Heart left ventricle (tissue), 16 donors: ENCODE results near the gene RSPH1. TPM values are rescaled to one million over a fixed set of nuclear protein-coding genes. Genes with fewer than 3 reads are reported as not detected.

Experiments
- ATAC-seq, 4 donors: fragments of 200-7000 bp; cut with Tn5 transposase; one replicate each; pipeline ENCODE4 v1.9.1; 2020 to 2022; ENCODE audit warnings: moderate library complexity in 4 of 4, mild to moderate bottlenecking in 3 of 4, moderate number of reproducible peaks in 1 of 4
- DNase-seq, 5 donors: peaks; one replicate each; pipeline ENCODE4 v3.0.0-alpha.2; 2020
- H3K27ac ChIP-seq, 12 donors: fragments of 200-600 bp; sonication (generic) in 4 of 12; one replicate each; pipeline versions ENCODE4 v1.5.0 to v1.8.0; 2016 to 2022; ENCODE audit warnings: mild to moderate bottlenecking in 2 of 12
- H3K27me3 ChIP-seq, 9 donors: fragments of 200-600 bp; sonication (generic) in 2 of 9; one replicate each; pipeline versions ENCODE4 v1.5.1 to v1.8.0; 2016 to 2022; ENCODE audit warnings: mild to moderate bottlenecking in 3 of 9
- H3K36me3 ChIP-seq, 9 donors: fragments of 200-600 bp; sonication (generic) in 2 of 9; one replicate each; pipeline versions ENCODE4 v1.5.0 to v1.8.0; 2018 to 2022; ENCODE audit warnings: mild to moderate bottlenecking in 2 of 9
- H3K4me1 ChIP-seq, 12 donors: fragments of 200-600 bp; sonication (generic) in 4 of 12; one replicate each; pipeline versions ENCODE4 v1.5.0 to v1.8.0; 2016 to 2022; ENCODE audit warnings: mild to moderate bottlenecking in 3 of 12
- H3K4me3 ChIP-seq, 12 donors: fragments of 200-600 bp; sonication (generic) in 4 of 12; one replicate each; pipeline versions ENCODE4 v1.5.0 to v1.8.0; 2017 to 2022; ENCODE audit warnings: mild to moderate bottlenecking in 9 of 12, moderate library complexity in 4 of 12
- H3K9me3 ChIP-seq, 12 donors: fragments of 200-600 bp; sonication (generic) in 4 of 12; one replicate each; pipeline versions ENCODE4 v1.5.0 to v1.8.0; 2016 to 2022; ENCODE audit warnings: mild to moderate bottlenecking in 1 of 12
- CTCF ChIP-seq, 12 donors: fragments of 200-600 bp; sonication (generic) in 4 of 12; IDR thresholded peaks; one replicate each; pipeline versions ENCODE4 v1.5.0 to v1.8.0; 2018 to 2022; ENCODE audit warnings: antibody characterized with exemption in 12 of 12, mild to moderate bottlenecking in 5 of 12
- POLR2A ChIP-seq, 2 donors: fragments of 450-650 bp; IDR thresholded peaks; one replicate each; pipeline ENCODE4 v1.6.1; 2017; ENCODE audit warnings: antibody characterized with exemption in 2 of 2, mild to moderate bottlenecking in 2 of 2, moderate library complexity in 2 of 2
- WGBS, 4 donors: extraction: QIAGEN DNeasy Blood & Tissue Kit in 2 of 4; methylation state at CpG; one replicate each; pipeline versions ENCODE4 v1.1.5 to v1.1.7; 2013 to 2018; 5-methylcytosine and 5-hydroxymethylcytosine counted together
- intact Hi-C, 10 donors: fragments of 100-400 bp; cut with DNase I; formaldehyde crosslinking; loops; one replicate each; pipeline versions ENCODE4 v1.11.1 to v1.14.2; 2022
- long read RNA-seq, 3 donors: library from polyadenylated mRNA; unstranded; transcript quantifications; one replicate each; pipeline ENCODE4 v2.0.0, GENCODE V29; 2020 to 2021
- polyA plus RNA-seq, 2 donors: library from polyadenylated mRNA; stranded (reverse); fragments of 200-250 nt; gene quantifications; one replicate each; pipeline ENCODE4 v1.2.3, GENCODE V29; 2013
- total RNA-seq, 9 donors: library from RNA; depleted of rRNA in 2 of 9; stranded (reverse); fragments of >200 nt in 2 of 9; fragmentation: NEBNext Ultra II Directional in 3 of 9; extraction: Animal tissue kit (Norgen Biotek cat#: 25700) in 3 of 9; gene quantifications; one replicate each; pipeline versions ENCODE4 v1.1.0 to v1.2.4, GENCODE V29; 2016 to 2023
- donor health status: ischemic (EF 13 %, LVEDD 7.1; RV severe dilation, severe dysfunction).
- donor health status: healthy with polysubstance abuse.
- donor health status: DM: no; HTN: yes; CAD: no.
- donor health status: DM: no; HTN: no; CAD: no.
- donor health status: ischemic (EF 25% LVEDD 6.9; RV normal size, moderate dysfunction).
- donor health status: ischemic (EF 25% LVEDD 5.7; RV mildly dilated, moderate dysfunction).
- donor health status: healthy.
- donor health status: DM: yes; HTN: yes; CAD: no.
- donor health status: ischemic (EF 35%, LVEDD 5.7; RV mildly dilated, moderate dysfunction).
- donor health status: nonischemic (EF 11% LVEDD 7.7; RV severe dilation, severe dysfunction).
- donor health status: DM: yes; HTN: yes; CAD: no.
- donor health status: PGD.
- donor health status: ischemic (EF 29% LVEDD 5.4; RV normal size, mild dysfunction).
- donor health status: nonischemic (EF 23%, LVEDD 6.1; RV moderate dilation, normal function).

The RSPH1 gene
- total RNA-seq (under 1 TPM in 1 of 9 donors, not detected in 8; 0.18 TPM), polyA plus RNA-seq (under 1 TPM in 1 of 2 donors, not detected in 1; 0.11 TPM)
- long read RNA-seq, donor 1 = 0 reads
- long read RNA-seq, donor 2 = 0 reads
- long read RNA-seq, donor 3 = 0 reads

- TF ChIP-seq POLR2A (IDR thresholded peaks at IDR 0.05) (peak; percentile 31 to 61), CTCF (IDR thresholded peaks at IDR 0.05) (no peak)
- peak; percentile 100 for DNase-seq
- 0% methylated on average over 3 to 58 of the region's 58 CpGs for WGBS, 4 donors
- Histone ChIP-seq H3K9me3 (no peaks in the 10 kb centered on the region), H3K27me3 (no peaks in the 10 kb centered on the region), H3K4me1 (peaks cover 0 to 15% (median 7%) of the 10 kb centered on the region in 12 donors), H3K4me3 (peak within 1 kb of the TSS; percentile 28 to 81 (median 65)), H3K27ac (peak within 1 kb of the TSS in 11 of 12 donors; percentile 27 to 83 (median 61)), H3K36me3 (no peaks in the 10 kb centered on the region)
- intact Hi-C loops = no loop called here
- peak; percentile 99 to 100 (median 100) for ATAC-seq
Measured at GRCh38 chr21:42496120-42496838, at the start of gene RSPH1. RSPH1 (minus strand) TSS chr21:42496224; CDS start chr21:42496186, 38 bp downstream.

- no peaks in the 10 kb centered on the region for H3K9me3 ChIP-seq
- no peaks in the 10 kb centered on the region for H3K27me3 ChIP-seq
- DNase-seq (peak in 2 of 5 donors; percentile 12 to 33), ATAC-seq (no peak)
- TF ChIP-seq POLR2A (IDR thresholded peaks at IDR 0.05) = no peak
- TF ChIP-seq CTCF (IDR thresholded peaks at IDR 0.05) = no peak
- H3K27ac ChIP-seq = no peak overlapping the region
- no peak overlapping the region for H3K4me3 ChIP-seq
- H3K36me3 ChIP-seq = peaks cover 0 to 96% (median 62%) of the 10 kb centered on the region in 9 donors
- WGBS, 4 donors = 87 to 89% (median 89%) methylated on average over 8 of the region's 8 CpGs
- intact Hi-C loops = no loop called here
- H3K4me1 ChIP-seq = no peaks in the 10 kb centered on the region
Measured at GRCh38 chr21:42545745-42546144, 49.7 kb upstream of the RSPH1 start.

- Histone ChIP-seq H3K36me3 (peaks cover 0 to 97% (median 62%) of the 10 kb centered on the region in 9 donors), H3K27ac (no peak overlapping the region), H3K4me1 (no peaks in the 10 kb centered on the region), H3K4me3 (no peak overlapping the region), H3K9me3 (no peaks in the 10 kb centered on the region), H3K27me3 (no peaks in the 10 kb centered on the region)
- intact Hi-C loops = no loop called here
- 79 to 98% (median 95%) methylated on average over 2 to 4 of the region's 4 CpGs for WGBS, 4 donors
- no peak for TF ChIP-seq POLR2A (IDR thresholded peaks at IDR 0.05)
- TF ChIP-seq CTCF (IDR thresholded peaks at IDR 0.05) = no peak
- ATAC-seq (no peak), DNase-seq (peak in 2 of 5 donors; percentile 7 to 14)
Measured at GRCh38 chr21:42545317-42545716, 49.3 kb upstream of the RSPH1 start.

- Histone ChIP-seq H3K27me3 (no peaks in the 10 kb centered on the region), H3K4me3 (no peak overlapping the region), H3K9me3 (no peaks in the 10 kb centered on the region), H3K36me3 (peaks cover 0 to 97% (median 68%) of the 10 kb centered on the region in 9 donors), H3K4me1 (no peaks in the 10 kb centered on the region), H3K27ac (no peak overlapping the region)
- TF ChIP-seq POLR2A (IDR thresholded peaks at IDR 0.05) (no peak), CTCF (IDR thresholded peaks at IDR 0.05) (no peak)
- 92 to 96% (median 94%) methylated on average over 8 of the region's 8 CpGs for WGBS, 4 donors
- peak in 1 of 5 donors; percentile 32 for DNase-seq
- ATAC-seq = no peak
- intact Hi-C loops = no loop called here
Measured at GRCh38 chr21:42544544-42544943, 48.5 kb upstream of the RSPH1 start.
